ENCODE results near the gene DOCK2. TPM values are rescaled to one million over a fixed set of nuclear protein-coding genes. Genes with fewer than 3 reads are reported as not detected.

The DOCK2 gene
- polyA plus RNA-seq, 3 donors = 57.5 to 178 (median 115) TPM

DNA sequence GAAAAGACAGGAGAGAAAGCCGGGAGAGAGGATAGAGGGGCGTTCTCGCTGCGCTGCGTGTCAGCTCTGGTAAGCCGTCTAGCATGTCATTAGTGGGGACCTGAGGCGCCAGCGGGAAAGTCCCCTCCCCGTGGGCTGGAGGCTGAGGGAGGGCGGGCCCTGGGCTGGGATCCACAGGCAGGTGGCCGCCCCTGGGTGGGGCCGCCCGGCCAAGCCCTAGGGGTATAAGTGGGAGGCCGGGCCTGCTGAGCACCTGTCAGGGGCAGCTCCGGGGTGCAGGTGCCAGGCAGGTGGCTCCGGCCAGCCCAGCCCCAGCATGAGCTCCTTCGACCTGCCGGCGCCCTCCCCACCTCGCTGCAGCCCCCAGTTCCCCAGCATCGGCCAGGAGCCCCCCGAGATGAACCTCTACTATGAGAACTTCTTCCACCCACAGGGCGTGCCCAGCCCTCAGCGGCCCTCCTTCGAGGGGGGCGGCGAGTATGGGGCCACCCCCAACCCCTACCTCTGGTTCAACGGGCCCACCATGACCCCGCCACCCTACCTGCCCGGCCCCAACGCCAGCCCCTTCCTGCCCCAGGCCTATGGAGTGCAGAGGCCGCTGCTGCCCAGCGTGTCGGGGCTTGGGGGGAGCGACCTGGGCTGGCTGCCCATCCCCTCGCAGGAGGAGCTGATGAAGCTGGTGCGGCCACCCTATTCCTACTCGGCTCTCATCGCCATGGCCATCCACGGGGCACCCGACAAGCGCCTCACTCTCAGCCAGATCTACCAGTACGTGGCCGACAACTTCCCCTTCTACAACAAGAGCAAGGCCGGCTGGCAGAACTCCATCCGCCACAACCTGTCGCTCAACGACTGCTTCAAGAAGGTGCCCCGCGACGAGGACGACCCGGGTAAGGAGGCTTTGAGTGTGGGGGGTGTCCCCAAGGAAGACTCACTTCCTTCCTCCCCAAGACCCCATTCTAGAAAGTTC is 468.9 kb downstream of the DOCK2 start, which contains the start of gene FOXI1:
Gene FOXI1 (plus strand): TSS at position 256 of the 970 bp plus-strand sequence. CDS start 61 bp downstream, at position 317.
- Mint-ChIP-seq H3K4me1 (peaks cover 7% of the 10 kb centered on the region), H3K36me3 (no peaks in the 10 kb centered on the region), H3K27me3 (ENCODE audit: low read depth in 3 of 3) (peaks cover 9 to 18% (median 10%) of the 10 kb centered on the region in 3 donors), H3K27ac (peak within 1 kb of the TSS in 2 of 7 donors; percentile 0 to 26), H3K4me3 (peak within 1 kb of the TSS in 1 of 2 donors; percentile 30), H3K9me3 (peaks cover 0 to 2% (median 0%) of the 10 kb centered on the region in 7 donors)
- H2AFZ ChIP-seq (ENCODE audit: insufficient read depth, low read depth, low read length, poor library complexity, severe bottlenecking) = no peak within 1 kb of the TSS
- no peak within 1 kb of the TSS for H3K9ac ChIP-seq (ENCODE audit: insufficient read depth, low read length, poor library complexity, severe bottlenecking)
- no peak within 1 kb of the TSS for H3K27ac ChIP-seq (ENCODE audit: low read depth in 1 of 2, low read length in 2 of 2)
- H4K20me1 ChIP-seq (ENCODE audit: insufficient read depth, low read length) = no peaks in the 10 kb centered on the region
- H3K4me1 ChIP-seq (ENCODE audit: control insufficient read depth in 1 of 2, insufficient read depth in 2 of 2, low read length in 2 of 2) = peaks cover under 1 to 3% of the 10 kb centered on the region in 2 donors
- H3K27me3 ChIP-seq (ENCODE audit: control insufficient read depth in 2 of 2, insufficient read depth in 2 of 2, low read length in 2 of 2) = no peaks in the 10 kb centered on the region
- 75% methylated on average over 35 of the region's 53 CpGs for WGBS (ENCODE audit: insufficient coverage)
- peak in 2 of 3 donors; percentile 23 to 26 for DNase-seq
- TF ChIP-seq, protein P1, sequence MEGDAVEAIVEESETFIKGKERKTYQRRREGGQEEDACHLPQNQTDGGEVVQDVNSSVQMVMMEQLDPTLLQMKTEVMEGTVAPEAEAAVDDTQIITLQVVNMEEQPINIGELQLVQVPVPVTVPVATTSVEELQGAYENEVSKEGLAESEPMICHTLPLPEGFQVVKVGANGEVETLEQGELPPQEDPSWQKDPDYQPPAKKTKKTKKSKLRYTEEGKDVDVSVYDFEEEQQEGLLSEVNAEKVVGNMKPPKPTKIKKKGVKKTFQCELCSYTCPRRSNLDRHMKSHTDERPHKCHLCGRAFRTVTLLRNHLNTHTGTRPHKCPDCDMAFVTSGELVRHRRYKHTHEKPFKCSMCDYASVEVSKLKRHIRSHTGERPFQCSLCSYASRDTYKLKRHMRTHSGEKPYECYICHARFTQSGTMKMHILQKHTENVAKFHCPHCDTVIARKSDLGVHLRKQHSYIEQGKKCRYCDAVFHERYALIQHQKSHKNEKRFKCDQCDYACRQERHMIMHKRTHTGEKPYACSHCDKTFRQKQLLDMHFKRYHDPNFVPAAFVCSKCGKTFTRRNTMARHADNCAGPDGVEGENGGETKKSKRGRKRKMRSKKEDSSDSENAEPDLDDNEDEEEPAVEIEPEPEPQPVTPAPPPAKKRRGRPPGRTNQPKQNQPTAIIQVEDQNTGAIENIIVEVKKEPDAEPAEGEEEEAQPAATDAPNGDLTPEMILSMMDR (IDR thresholded peaks at IDR 0.05) = no peak
- no peak within 1 kb of the TSS for H3K4me3 ChIP-seq (replicated peaks in 1 of 3; ENCODE audit: low read depth in 2 of 3, low read length in 3 of 3)
- no peaks in the 10 kb centered on the region for H3K9me3 ChIP-seq (replicated peaks in 1 of 2; ENCODE audit: control insufficient read depth in 1 of 2, insufficient read depth in 1 of 2, low read length in 2 of 2)
- no peaks in the 10 kb centered on the region for H3K36me3 ChIP-seq (replicated peaks in 1 of 2; ENCODE audit: control insufficient read depth in 1 of 2, insufficient read depth in 2 of 2, low read length in 2 of 2)
- no peak within 1 kb of the TSS for H3K4me2 ChIP-seq (replicated peaks; ENCODE audit: extremely low read depth, low read length, poor library complexity, severe bottlenecking)
- intact Hi-C loops (cut with micrococcal nuclease) = loop anchor here (10.0 kb wide), 2 partner anchors 239 to 309 kb away; no protein-coding TSS in a partner anchor
- H3K79me2 ChIP-seq (ENCODE audit: insufficient read depth, low read length) = no peaks in the 10 kb centered on the region

DNA sequence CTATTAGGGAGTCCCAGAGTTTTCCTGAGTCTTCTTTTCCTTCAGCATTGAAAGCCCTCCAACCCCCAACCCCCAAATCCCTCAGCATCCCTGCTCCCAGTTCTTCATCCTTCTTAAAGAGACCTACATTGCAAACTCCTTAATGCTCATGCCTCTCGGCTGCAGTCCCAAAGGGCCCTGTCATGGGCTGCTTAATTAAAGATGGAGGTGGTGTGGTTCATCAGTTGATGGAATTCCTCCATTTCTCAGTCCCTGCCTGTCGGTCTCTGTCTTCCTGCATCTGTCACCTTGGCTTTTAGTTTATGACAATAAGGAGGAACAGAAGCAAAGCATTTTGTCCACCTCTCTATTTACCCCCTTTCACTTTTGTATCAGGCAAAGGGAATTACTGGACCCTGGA is 470.6 kb downstream of the DOCK2 start:
- peaks cover 9 to 20% (median 10%) of the 10 kb centered on the region in 3 donors for H3K27me3 Mint-ChIP-seq (ENCODE audit: low read depth in 3 of 3)
- H3K4me1 Mint-ChIP-seq = peaks cover 24% of the 10 kb centered on the region
- intact Hi-C loops (cut with micrococcal nuclease) = loop anchor here (10.0 kb wide), 2 partner anchors 237 to 307 kb away; no protein-coding TSS in a partner anchor
- WGBS (ENCODE audit: insufficient coverage) = no CpG with 5 or more reads among the region's 2 CpGs
- H3K9me3 ChIP-seq (replicated peaks in 1 of 2; ENCODE audit: control insufficient read depth in 1 of 2, insufficient read depth in 1 of 2, low read length in 2 of 2) = no peaks in the 10 kb centered on the region
- H2AFZ ChIP-seq (ENCODE audit: insufficient read depth, low read depth, low read length, poor library complexity, severe bottlenecking) = no peak overlapping the region
- H3K36me3 ChIP-seq (replicated peaks in 1 of 2; ENCODE audit: control insufficient read depth in 1 of 2, insufficient read depth in 2 of 2, low read length in 2 of 2) = no peaks in the 10 kb centered on the region
- H4K20me1 ChIP-seq (ENCODE audit: insufficient read depth, low read length) = no peaks in the 10 kb centered on the region
- H3K4me3 ChIP-seq (replicated peaks in 1 of 3; ENCODE audit: low read depth in 2 of 3, low read length in 3 of 3) = no peak overlapping the region
- no peak overlapping the region for H3K4me3 Mint-ChIP-seq
- peaks cover 0 to 2% (median 0%) of the 10 kb centered on the region in 7 donors for H3K9me3 Mint-ChIP-seq
- peaks cover 17 to 20% of the 10 kb centered on the region in 2 donors for H3K4me1 ChIP-seq (ENCODE audit: control insufficient read depth in 1 of 2, insufficient read depth in 2 of 2, low read length in 2 of 2)
- no peaks in the 10 kb centered on the region for H3K79me2 ChIP-seq (ENCODE audit: insufficient read depth, low read length)
- no peaks in the 10 kb centered on the region for H3K27me3 ChIP-seq (ENCODE audit: control insufficient read depth in 2 of 2, insufficient read depth in 2 of 2, low read length in 2 of 2)
- no peak overlapping the region for H3K27ac ChIP-seq (ENCODE audit: low read depth in 1 of 2, low read length in 2 of 2)
- no peak overlapping the region for H3K27ac Mint-ChIP-seq
- no peak overlapping the region for H3K9ac ChIP-seq (ENCODE audit: insufficient read depth, low read length, poor library complexity, severe bottlenecking)
- DNase-seq = no peak
- no peak overlapping the region for H3K4me2 ChIP-seq (replicated peaks; ENCODE audit: extremely low read depth, low read length, poor library complexity, severe bottlenecking)
- H3K36me3 Mint-ChIP-seq = no peaks in the 10 kb centered on the region
- TF ChIP-seq, protein P1 (IDR thresholded peaks at IDR 0.05) = no peak

All from CD14-positive monocyte (primary cell).